IMR-90 (cell line): ENCODE data around the gene CFDP1. TPM values are rescaled to one million over a fixed set of nuclear protein-coding genes. Genes with fewer than 3 reads are reported as not detected.
A peak's percentile ranks its signal among the peaks of the same experiment; 100 is the strongest.

ENCODE experiments used
- ATAC-seq: fragments of 200-7000 bp; cut with Tn5 transposase; 2 replicates; pipeline ENCODE4 v1.9.1; 2020; ENCODE audit warnings: low read depth, mild to moderate bottlenecking, moderate library complexity
- BruUV-seq: library from RNA; stranded (reverse); fragments of 400-500 nt; replicated peaks from 2 replicates; lab custom pipeline; 2021; lab: Mats Ljungman, UMichigan
- CTCF ChIA-PET: fragments of 300-600 bp; formaldehyde crosslinking; extraction: SDS; loops from one replicate; lab custom pipeline; 2021; ENCODE audit warnings: antibody characterized with exemption; lab: Yijun Ruan, JAX
- POLR2A ChIA-PET: fragments of 300-600 bp; sonication (Branson Sonifier 250); formaldehyde crosslinking; loops from one replicate; lab custom pipeline; 2022; ENCODE audit warnings: antibody characterized with exemption; ENCODE audit not compliant: unreplicated experiment; lab: Charles Lee
- DNase-seq: peaks from one replicate; pipeline ENCODE4 v3.0.0; 2013
- H2AFZ ChIP-seq: replicated peaks from 2 replicates; pipeline ENCODE3; 2013; ENCODE audit warnings: low read length, mild to moderate bottlenecking; ENCODE audit not compliant: poor library complexity
- H2AK5ac ChIP-seq: 2 replicates; pipeline ENCODE4 v1.6.1; 2013; ENCODE audit warnings: low read depth, low read length, inconsistent platforms
- H2AK9ac ChIP-seq: replicated peaks from 2 replicates; pipeline ENCODE3; 2013; ENCODE audit warnings: mild to moderate bottlenecking, low read depth, low read length, moderate library complexity; ENCODE audit not compliant: poor library complexity
- H2BK120ac ChIP-seq: 2 replicates; pipeline ENCODE4 v1.6.1; 2013; ENCODE audit warnings: low read depth, low read length, inconsistent platforms
- H2BK15ac ChIP-seq: 3 replicates; pipeline ENCODE4 v1.6.1; 2013; ENCODE audit warnings: low read depth, low read length, inconsistent platforms
- H2BK20ac ChIP-seq: 2 replicates; pipeline ENCODE4 v1.6.1; 2013; ENCODE audit warnings: low read depth, mild to moderate bottlenecking, inconsistent platforms, low read length, moderate library complexity
- H2BK5ac ChIP-seq: 2 replicates; pipeline ENCODE4 v1.6.1; 2013; ENCODE audit warnings: mild to moderate bottlenecking, low read depth, low read length, inconsistent platforms; ENCODE audit not compliant: poor library complexity, severe bottlenecking
- H3K14ac ChIP-seq: replicated peaks from 2 replicates; pipeline ENCODE4 v1.6.1; 2013; ENCODE audit warnings: low read depth, low read length, inconsistent platforms
- H3K18ac ChIP-seq: 2 replicates; pipeline ENCODE4 v1.6.1; 2013; ENCODE audit warnings: low read depth, low read length, control low read depth
- H3K23ac ChIP-seq: 2 replicates; pipeline ENCODE4 v1.6.1; 2013; ENCODE audit warnings: low read depth, low read length, inconsistent platforms
- H3K27ac ChIP-seq: 2 replicates; pipeline ENCODE4 v1.5.1; 2013; ENCODE audit warnings: mild to moderate bottlenecking, control low read depth, low read length; ENCODE audit not compliant: insufficient read depth
- H3K27me3 ChIP-seq: 2 replicates; pipeline ENCODE4 v1.6.1; 2013; ENCODE audit warnings: low read length; ENCODE audit not compliant: control insufficient read depth, insufficient read depth
- H3K36me3 ChIP-seq: 2 replicates; pipeline ENCODE4 v1.6.1; 2013; ENCODE audit warnings: low read length, mixed read lengths; ENCODE audit not compliant: control insufficient read depth, insufficient read depth
- H3K4ac ChIP-seq: 2 replicates; pipeline ENCODE4 v1.6.1; 2013; ENCODE audit warnings: low read depth, low read length, inconsistent platforms
- H3K4me1 ChIP-seq: 2 replicates; pipeline ENCODE4 v1.6.1; 2013; ENCODE audit warnings: low read length, mixed read lengths; ENCODE audit not compliant: control insufficient read depth, insufficient read depth
- H3K4me2 ChIP-seq: 2 replicates; pipeline ENCODE4 v1.6.1; 2013; ENCODE audit warnings: low read depth, mild to moderate bottlenecking, control low read depth, low read length, moderate library complexity
- H3K4me3 ChIP-seq: 2 replicates; pipeline ENCODE4 v1.5.1; 2013; ENCODE audit warnings: low read depth, mild to moderate bottlenecking, control low read depth, low read length, moderate library complexity; ENCODE audit not compliant: insufficient read depth
- H3K56ac ChIP-seq: 2 replicates; pipeline ENCODE4 v1.6.1; 2013; ENCODE audit warnings: low read length, inconsistent platforms; ENCODE audit not compliant: insufficient read depth; ENCODE audit errors: extremely low read depth
- H3K79me1 ChIP-seq, 2 experiments: 2 replicates each; pipeline ENCODE4 v1.6.1; 2013; ENCODE audit warnings: low read length in 2 of 2, inconsistent platforms in 1 of 2, low read depth in 1 of 2
- H3K9ac ChIP-seq: 2 replicates; pipeline ENCODE4 v1.6.1; 2013; ENCODE audit warnings: low read depth, low read length, control low read depth
- H3K9me1 ChIP-seq: 2 replicates; pipeline ENCODE4 v1.6.1; 2013; ENCODE audit warnings: low read length, inconsistent platforms; ENCODE audit not compliant: insufficient read depth
- H3K9me3 ChIP-seq: 2 replicates; pipeline ENCODE4 v1.6.1; 2013; ENCODE audit warnings: low read length; ENCODE audit not compliant: control insufficient read depth, insufficient read depth
- H4K20me1 ChIP-seq: 2 replicates; pipeline ENCODE4 v1.6.1; 2013; ENCODE audit warnings: low read length, inconsistent platforms; ENCODE audit not compliant: insufficient read depth
- H4K5ac ChIP-seq: 2 replicates; pipeline ENCODE4 v1.6.1; 2013; ENCODE audit warnings: mild to moderate bottlenecking, low read depth, low read length, control low read depth
- H4K8ac ChIP-seq, 2 experiments: 2 replicates each; pipeline ENCODE4 v1.6.1; 2013; ENCODE audit warnings: low read depth in 2 of 2, low read length in 2 of 2, control low read depth in 1 of 2, inconsistent platforms in 1 of 2
- H4K91ac ChIP-seq: 2 replicates; pipeline ENCODE4 v1.6.1; 2013; ENCODE audit warnings: low read depth, low read length, inconsistent platforms; ENCODE audit not compliant: insufficient read depth
- POLR2A ChIP-seq: IDR thresholded peaks from 2 replicates; pipeline ENCODE4 v1.6.1; 2012; ENCODE audit warnings: mild to moderate bottlenecking, low read depth, low read length
- RAD21 ChIP-seq: IDR thresholded peaks from 2 replicates; pipeline ENCODE4 v1.6.1; 2012; ENCODE audit warnings: low read length, improper control_type of control experiment
- RCOR1 ChIP-seq: IDR thresholded peaks from 2 replicates; pipeline ENCODE4 v1.6.1; 2012; ENCODE audit warnings: mild to moderate bottlenecking, low read length, improper control_type of control experiment; ENCODE audit not compliant: insufficient replicate concordance
- USF2 ChIP-seq: fragments of 150-350 bp; IDR thresholded peaks from 2 replicates; pipeline ENCODE4 v1.6.1; 2017; ENCODE audit warnings: mild to moderate bottlenecking, antibody characterized with exemption, low read length, low read depth
- WGBS, 2 experiments: methylation state at CpG; one replicate each; pipeline versions ENCODE4 v1.1.5 to v1.1.7; 2013; ENCODE audit warnings: missing lambda C conversion rate in 2 of 2; ENCODE audit not compliant: insufficient read length in 1 of 2; ENCODE audit errors: extremely low coverage in 2 of 2; 5-methylcytosine and 5-hydroxymethylcytosine counted together
- dilution Hi-C: fragments of 300-500 bp; cut with HindIII; formaldehyde crosslinking; loops from one replicate; pipeline ENCODE4 v1.14.3; 2018; ENCODE audit warnings: low sequenced_read_pairs; ENCODE audit not compliant: unreplicated experiment
- in situ Hi-C: fragments of 300-500 bp; cut with MboI; formaldehyde crosslinking; loops from 3 replicates; pipeline ENCODE4 v1.14.3; 2019; ENCODE audit warnings: low sequenced_read_pairs, inconsistent platforms, mixed read lengths
- intact Hi-C: fragments of 100-400 bp; cut with micrococcal nuclease; formaldehyde crosslinking; loops from 2 replicates; pipeline ENCODE4 v1.10.0; 2022
- polyA plus RNA-seq, 3 experiments: library from polyadenylated mRNA; depleted of rRNA; stranded (reverse); fragments of >200 nt; gene quantifications; 2 replicates each; pipeline ENCODE4 v1.2.3, GENCODE V29; 2012; ENCODE audit warnings: low replicate concordance in 1 of 3
- total RNA-seq: library from RNA; depleted of rRNA; stranded (reverse); fragments of >200 nt; gene quantifications from 2 replicates; pipeline ENCODE4 v1.2.3, GENCODE V29; 2012

Gene CFDP1
- total and polyA plus RNA-seq, 2 of the 4 experiments (the other 2 are of a cell fraction), result 15.6 to 38.7 TPM

- Histone ChIP-seq H3K9ac (peak overlapping the region; percentile 77), H2BK20ac (peak overlapping the region; percentile 47)
- POLR2A ChIA-PET, result interaction anchor here (0.6 kb wide), 2 partner anchors 232 to 268 kb away, joined by 5 to 8 read pairs; no protein-coding TSS in a partner anchor
Observed at GRCh38 chr16:75433732-75434413, 570 bp upstream of the CFDP1 start.

More at GRCh38 chr16:75433732-75434413, 570 bp upstream of the CFDP1 start:
- peak overlapping the region; percentile 7; the same call in 1 of the 2 replicates for H2AK5ac ChIP-seq
- H2AK9ac ChIP-seq, result peak overlapping the region; percentile 25
- CTCF ChIA-PET, result interaction anchor here (0.5 to 0.8 kb wide), 3 partner anchors 13 to 314 kb away, joined by 3 to 6 read pairs (median 3); no protein-coding TSS in a partner anchor
- H3K4me1 ChIP-seq, result no peaks in the 10 kb centered on the region
- WGBS, 2 experiments, result 3% methylated on average over 21 of the region's 32 CpGs; no CpG with 5 or more reads in 1 of the 2 experiments
- peak overlapping the region; percentile 89 for H4K5ac ChIP-seq
- peak overlapping the region; percentile 82 to 96 for H4K8ac ChIP-seq
- H3K56ac ChIP-seq, result peak overlapping the region; percentile 73
- H3K79me1 ChIP-seq, result peaks cover 10 to 37% of the 10 kb centered on the region in 2 experiments; a peak in 3 of 4 replicates
- H3K36me3 ChIP-seq, result peaks cover 2% of the 10 kb centered on the region; the same call in 1 of the 2 replicates
- peak overlapping the region; percentile 89 for H3K14ac ChIP-seq
- peak overlapping the region; percentile 72 for H2BK120ac ChIP-seq
- H3K4ac ChIP-seq, result peak overlapping the region; percentile 85
- peak overlapping the region; percentile 76 for H3K4me2 ChIP-seq
- peak; percentile 97 for DNase-seq
- peak overlapping the region; percentile 37; the same call in 1 of the 3 replicates for H2BK15ac ChIP-seq
- dilution Hi-C loops, result no loop called here
- peak overlapping the region; percentile 79 for H3K4me3 ChIP-seq
- ATAC-seq, result peak; percentile 74
- H3K9me1 ChIP-seq, result no peaks in the 10 kb centered on the region
- H4K91ac ChIP-seq, result peak overlapping the region; percentile 60
- in situ Hi-C loops, result no loop called here
- no peaks in the 10 kb centered on the region for H3K9me3 ChIP-seq
- H3K23ac ChIP-seq, result peak overlapping the region; percentile 57
- H2AFZ ChIP-seq, result peak overlapping the region; percentile 99
- no peaks in the 10 kb centered on the region for H4K20me1 ChIP-seq
- no TSS peak for BruUV-seq
- intact Hi-C loops, result no loop called here
- no peaks in the 10 kb centered on the region for H3K27me3 ChIP-seq
- H2BK5ac ChIP-seq, result peak overlapping the region; percentile 86
- peak overlapping the region; percentile 71 for H3K18ac ChIP-seq
- H3K27ac ChIP-seq, result peak overlapping the region; percentile 86
- TF ChIP-seq RCOR1, result no peak
- peak; percentile 31; the same call in 1 of the 2 replicates for TF ChIP-seq POLR2A
- no peak for TF ChIP-seq RAD21
- peak; percentile 90 for TF ChIP-seq USF2
